HCT116 (cell line): ENCODE measurements around the gene HSPB7. TPM values are rescaled to one million over a fixed set of nuclear protein-coding genes. Genes with fewer than 3 reads are reported as not detected.

ENCODE experiments used
- ATAC-seq: fragments of 200-7000 bp; cut with Tn5 transposase; 2 replicates; pipeline ENCODE4 v1.9.1; 2020; ENCODE audit warnings: mild to moderate bottlenecking, moderate library complexity
- BruUV-seq: library from RNA; stranded (reverse); fragments of 400-500 nt; replicated peaks from 2 replicates; lab custom pipeline; 2021; lab: Mats Ljungman, UMichigan
- CTCF ChIA-PET: fragments of 300-600 bp; sonication (Branson Sonifier 250); formaldehyde crosslinking; loops from one replicate; lab custom pipeline; 2021; ENCODE audit warnings: antibody characterized with exemption; lab: Charles Lee
- POLR2A ChIA-PET: fragments of 300-600, 350-600 bp; sonication (Branson Sonifier 250); formaldehyde crosslinking; loops from one replicate; lab custom pipeline; 2021; ENCODE audit warnings: antibody characterized with exemption; lab: Charles Lee
- RAD21 ChIA-PET, 2 experiments: fragments of 300-600 bp; sonication (Branson Sonifier 250); formaldehyde crosslinking; loops; one replicate each; lab custom pipeline; 2023; ENCODE audit warnings: low total read pairs in 2 of 2; ENCODE audit not compliant: uncharacterized antibody in 2 of 2, unreplicated experiment in 2 of 2, low non-redundant PET in 1 of 2; lab: Charles Lee
- DNase-seq: peaks from one replicate; pipeline ENCODE4 v3.0.0-alpha.2; 2010; ENCODE audit warnings: low read depth, low spot score
- H2AFZ ChIP-seq: fragments of 200-600 bp; shearing (Covaris generic), sonication (generic); 2 replicates; pipeline ENCODE4 v1.6.1; 2017; ENCODE audit warnings: low read depth, mixed run types, mixed read lengths, antibody characterized with exemption, low read length; ENCODE audit not compliant: poor library complexity, severe bottlenecking
- H3K27ac ChIP-seq: 2 replicates; pipeline ENCODE4 v1.5.1; 2012; ENCODE audit warnings: low read depth, low read length
- H3K27me3 ChIP-seq: fragments of 200-600 bp; sonication (generic); 2 replicates; pipeline ENCODE4 v1.6.1; 2016; ENCODE audit warnings: mixed run types, low read length, mixed read lengths; ENCODE audit not compliant: insufficient read depth
- H3K36me3 ChIP-seq, 2 experiments: fragments of 200-500 bp in 1 of 2; fragments of 200-600 bp in 1 of 2; sonication (Bioruptor generic) in 1 of 2; sonication (generic) in 1 of 2; 2 replicates each; pipeline versions ENCODE4 v1.5.1 to v1.6.1; 2014 to 2016; ENCODE audit warnings: low read length in 2 of 2, inconsistent platforms in 1 of 2, mixed read lengths in 1 of 2, mixed run types in 1 of 2; ENCODE audit not compliant: insufficient read depth in 2 of 2, control insufficient read depth in 1 of 2
- H3K4me1 ChIP-seq, 2 experiments: fragments of 200-600 bp in 1 of 2; sonication (generic) in 1 of 2; 2 replicates each; pipeline versions ENCODE4 v1.5.1 to v1.6.1; 2012 to 2017; ENCODE audit warnings: low read length in 2 of 2, inconsistent platforms in 1 of 2, mild to moderate bottlenecking in 1 of 2, mixed read lengths in 1 of 2, mixed run types in 1 of 2, moderate library complexity in 1 of 2; ENCODE audit not compliant: insufficient read depth in 2 of 2, control insufficient read depth in 1 of 2
- H3K4me2 ChIP-seq: fragments of 200-600 bp; sonication (generic); 2 replicates; pipeline ENCODE4 v1.6.1; 2017; ENCODE audit warnings: mixed run types, low read length, mixed read lengths
- H3K4me3 ChIP-seq, 2 experiments: fragments of 200-600 bp in 1 of 2; sonication (generic) in 1 of 2; replicated peaks in 1 of 2; 2 replicates each; pipeline ENCODE4 v1.5.1; 2011 to 2016; ENCODE audit warnings: low read length in 2 of 2, control low read depth in 1 of 2, low read depth in 1 of 2, mild to moderate bottlenecking in 1 of 2, mixed read lengths in 1 of 2, mixed run types in 1 of 2
- H3K79me2 ChIP-seq: fragments of 200-600 bp; sonication (generic); 2 replicates; pipeline ENCODE4 v1.6.1; 2017; ENCODE audit warnings: mild to moderate bottlenecking, mixed run types, low read length, moderate library complexity, mixed read lengths; ENCODE audit not compliant: insufficient read depth
- H3K9ac ChIP-seq: fragments of 200-600 bp; sonication (generic); 2 replicates; pipeline ENCODE4 v1.6.1; 2016; ENCODE audit warnings: low read length, mixed read lengths
- H3K9me2 ChIP-seq: fragments of 200-600 bp; sonication (generic), shearing (Covaris generic); 2 replicates; pipeline ENCODE4 v1.6.1; 2017; ENCODE audit warnings: mixed run types, mild to moderate bottlenecking, moderate library complexity; ENCODE audit not compliant: insufficient read depth
- H3K9me3 ChIP-seq, 2 experiments: fragments of 200-500 bp in 1 of 2; fragments of 200-600 bp in 1 of 2; sonication (Bioruptor generic) in 1 of 2; sonication (generic) in 1 of 2; 2 replicates each; pipeline ENCODE4 v1.6.1; 2014 to 2017; ENCODE audit warnings: low read length in 2 of 2, mixed read lengths in 2 of 2, inconsistent platforms in 1 of 2, low read depth in 1 of 2, mild to moderate bottlenecking in 1 of 2, mixed run types in 1 of 2, moderate library complexity in 1 of 2; ENCODE audit not compliant: control insufficient read depth in 1 of 2, insufficient read depth in 1 of 2
- H4K20me1 ChIP-seq: fragments of 200-600 bp; sonication (generic), shearing (Covaris generic); 2 replicates; pipeline ENCODE4 v1.6.1; 2017; ENCODE audit warnings: mixed run types, mild to moderate bottlenecking, moderate library complexity; ENCODE audit not compliant: insufficient read depth
- CBX3 ChIP-seq: IDR thresholded peaks from 2 replicates; pipeline ENCODE4 v1.6.1; 2012; ENCODE audit warnings: low read depth
- CEBPB ChIP-seq: IDR thresholded peaks from 2 replicates; pipeline ENCODE4 v1.6.1; 2012; ENCODE audit warnings: low read depth
- EGR1 ChIP-seq: IDR thresholded peaks from 2 replicates; pipeline ENCODE4 v1.6.1; 2012; ENCODE audit warnings: low read depth
- ELF1 ChIP-seq: IDR thresholded peaks from 2 replicates; pipeline ENCODE4 v1.6.1; 2012; ENCODE audit warnings: low read depth, borderline replicate concordance
- EZH2 ChIP-seq: fragments of 200-600 bp; sonication (generic); IDR thresholded peaks from 2 replicates; pipeline ENCODE4 v1.6.1; 2017; ENCODE audit warnings: antibody characterized with exemption, mixed run types
- FOSL1 ChIP-seq: IDR thresholded peaks from 2 replicates; pipeline ENCODE4 v1.6.1; 2012; ENCODE audit warnings: low read depth
- POLR2A ChIP-seq: IDR thresholded peaks from 2 replicates; pipeline ENCODE4 v1.7.0; 2011; ENCODE audit warnings: borderline replicate concordance; ENCODE audit not compliant: insufficient read depth, insufficient read length; ENCODE audit errors: extremely low read depth
- POLR2AphosphoS5 ChIP-seq: IDR thresholded peaks from 2 replicates; pipeline ENCODE4 v1.6.1; 2011; ENCODE audit warnings: mild to moderate bottlenecking, low read depth, low read length, moderate library complexity
- SIN3A ChIP-seq: IDR thresholded peaks from 2 replicates; pipeline ENCODE4 v1.6.1; 2012; ENCODE audit warnings: low read depth
- SP1 ChIP-seq: IDR thresholded peaks from 2 replicates; pipeline ENCODE4 v1.6.1; 2012; ENCODE audit warnings: low read depth
- SRF ChIP-seq: IDR thresholded peaks from 2 replicates; pipeline ENCODE4 v1.6.1; 2012; ENCODE audit warnings: low read depth
- TCF7L2 ChIP-seq: IDR thresholded peaks from 2 replicates; pipeline ENCODE4 v1.7.0; 2011; ENCODE audit warnings: borderline replicate concordance, inconsistent platforms; ENCODE audit not compliant: insufficient read depth, insufficient read length; ENCODE audit errors: extremely low read depth
- YY1 ChIP-seq: IDR thresholded peaks from 2 replicates; pipeline ENCODE4 v1.6.1; 2011; ENCODE audit warnings: low read length, low read depth, moderate library complexity, mild to moderate bottlenecking; ENCODE audit not compliant: insufficient replicate concordance; ENCODE audit errors: extremely low read depth
- ZFX ChIP-seq: fragments of 450-650 bp; IDR thresholded peaks from 2 replicates; pipeline ENCODE4 v1.6.1; 2017
- ZNF274 ChIP-seq: fragments of 200-500 bp; sonication (Bioruptor generic); IDR thresholded peaks from 2 replicates; pipeline ENCODE4 v1.6.1; 2014; ENCODE audit warnings: mild to moderate bottlenecking, low read depth, low read length, inconsistent platforms
- intact Hi-C: fragments of 100-400 bp; cut with micrococcal nuclease; formaldehyde crosslinking; loops from 2 replicates; pipeline ENCODE4 v1.10.0; 2022
- total RNA-seq: library from RNA; stranded (reverse); gene quantifications from one replicate; pipeline ENCODE4 v1.2.1, GENCODE V29; 2021; ENCODE audit not compliant: unreplicated experiment
- TF ChIP-seq, protein P1 (sequence below): IDR thresholded peaks from 2 replicates; pipeline ENCODE4 v1.6.1; 2012
- TF ChIP-seq, protein P2 (sequence below): IDR thresholded peaks from 2 replicates; pipeline ENCODE4 v1.6.1; 2012
- TF ChIP-seq, protein P3 (sequence below): IDR thresholded peaks from 2 replicates; pipeline ENCODE4 v1.6.1; 2011; ENCODE audit warnings: mild to moderate bottlenecking, low read length, moderate library complexity; ENCODE audit not compliant: insufficient replicate concordance; ENCODE audit errors: extremely low read depth

Gene HSPB7
- total RNA-seq, 1 experiment from 2014 or later: 0.27 TPM

DNA sequence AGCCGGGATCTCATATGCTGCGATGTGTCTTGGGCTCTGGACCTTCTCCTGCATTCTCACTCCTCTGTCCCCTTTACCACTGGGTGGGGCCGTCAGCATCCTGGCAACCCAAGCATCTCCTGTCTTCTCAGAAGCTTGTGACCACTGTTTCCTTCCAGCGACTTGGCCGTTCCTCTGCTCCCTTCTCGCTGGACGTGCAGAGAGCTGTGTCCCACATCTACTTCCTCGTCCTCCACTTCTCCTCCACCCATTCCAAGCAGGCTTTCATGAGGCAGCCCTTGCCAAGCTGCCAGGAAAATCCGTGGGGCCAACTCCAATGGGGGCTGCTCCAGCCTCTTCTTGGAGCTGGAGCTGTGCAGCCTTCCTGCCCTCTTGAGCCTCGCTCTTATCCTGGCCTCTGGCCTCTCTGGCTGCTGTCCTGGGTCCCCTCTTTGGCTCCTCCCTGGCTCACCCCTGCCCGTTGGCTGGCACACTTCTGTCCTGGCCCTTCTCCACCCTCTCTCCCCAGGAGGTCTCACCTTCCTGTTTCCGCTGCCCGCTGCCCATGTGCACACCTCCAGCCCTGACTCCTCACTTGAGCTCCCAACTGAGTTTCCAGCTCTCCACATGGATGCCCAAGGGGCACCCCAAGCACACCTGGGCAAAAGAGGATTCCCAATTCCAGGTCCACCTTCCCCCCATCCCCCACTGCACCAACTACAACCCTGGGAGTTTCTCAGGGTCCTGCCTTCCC is 46.9 kb upstream of the HSPB7 start:
- no TSS peak for BruUV-seq
- Histone ChIP-seq H3K9ac (no peak overlapping the region), H4K20me1 (no peaks in the 10 kb centered on the region), H3K9me3 (no peaks in the 10 kb centered on the region), H3K4me2 (no peak overlapping the region), H3K27me3 (no peaks in the 10 kb centered on the region), H3K4me3 (no peak overlapping the region), H3K27ac (no peak overlapping the region), H3K4me1 (peaks cover 5 to 9% of the 10 kb centered on the region in 2 experiments; a peak in 3 of 4 replicates), H2AFZ (no peak overlapping the region), H3K9me2 (no peaks in the 10 kb centered on the region), H3K36me3 (no peaks in the 10 kb centered on the region), H3K79me2 (no peaks in the 10 kb centered on the region)
- ATAC-seq (peak; percentile 9; the same call in 1 of the 2 replicates), DNase-seq (no peak)
- RAD21 ChIA-PET: no interaction called here
- CTCF ChIA-PET: interaction anchor here (1.7 kb wide), 1 partner anchor 9 kb away, joined by 5 read pairs; the partner anchor contains the start of gene FAM131C
- intact Hi-C loops: no loop called here
- no peak for TF ChIP-seq ZFX
- TF ChIP-seq SIN3A: no peak
- no peak for TF ChIP-seq EZH2
- TF ChIP-seq, protein P1, sequence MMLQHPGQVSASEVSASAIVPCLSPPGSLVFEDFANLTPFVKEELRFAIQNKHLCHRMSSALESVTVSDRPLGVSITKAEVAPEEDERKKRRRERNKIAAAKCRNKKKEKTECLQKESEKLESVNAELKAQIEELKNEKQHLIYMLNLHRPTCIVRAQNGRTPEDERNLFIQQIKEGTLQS: no peak
- TF ChIP-seq ZNF274: no peak
- no peak for TF ChIP-seq YY1
- TF ChIP-seq SP1: no peak
- no peak for TF ChIP-seq SRF
- no peak for TF ChIP-seq ELF1
- TF ChIP-seq FOSL1: no peak
- POLR2A ChIA-PET: no interaction called here

GRCh38 chr1:16063921-16064320 is 46.1 kb upstream of the HSPB7 start:
- no peak for DNase-seq
- Histone ChIP-seq H3K9ac (no peak overlapping the region), H3K9me3 (no peaks in the 10 kb centered on the region), H3K4me2 (no peak overlapping the region), H3K27me3 (no peaks in the 10 kb centered on the region), H3K79me2 (no peaks in the 10 kb centered on the region), H3K4me1 (peaks cover 5 to 9% of the 10 kb centered on the region in 2 experiments; a peak in 3 of 4 replicates), H3K36me3 (no peaks in the 10 kb centered on the region), H3K9me2 (no peaks in the 10 kb centered on the region), H3K4me3 (no peak overlapping the region), H2AFZ (no peak overlapping the region), H4K20me1 (no peaks in the 10 kb centered on the region), H3K27ac (no peak overlapping the region)
- intact Hi-C loops: no loop called here
- ATAC-seq: no peak
- no TSS peak for BruUV-seq
- ChIA-PET CTCF (interaction anchor here (1.7 kb wide), 1 partner anchor 9 kb away, joined by 5 read pairs; the partner anchor contains the start of gene FAM131C), RAD21 (no interaction called here), POLR2A (no interaction called here)
- TF ChIP-seq, protein P2, sequence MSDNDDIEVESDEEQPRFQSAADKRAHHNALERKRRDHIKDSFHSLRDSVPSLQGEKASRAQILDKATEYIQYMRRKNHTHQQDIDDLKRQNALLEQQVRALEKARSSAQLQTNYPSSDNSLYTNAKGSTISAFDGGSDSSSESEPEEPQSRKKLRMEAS: no peak
- TF ChIP-seq ZFX (no peak), CBX3 (no peak), CEBPB (no peak), POLR2A (no peak), ELF1 (no peak), POLR2AphosphoS5 (no peak), SP1 (no peak), YY1 (no peak), TCF7L2 (no peak), EGR1 (no peak)
- TF ChIP-seq, protein P3, sequence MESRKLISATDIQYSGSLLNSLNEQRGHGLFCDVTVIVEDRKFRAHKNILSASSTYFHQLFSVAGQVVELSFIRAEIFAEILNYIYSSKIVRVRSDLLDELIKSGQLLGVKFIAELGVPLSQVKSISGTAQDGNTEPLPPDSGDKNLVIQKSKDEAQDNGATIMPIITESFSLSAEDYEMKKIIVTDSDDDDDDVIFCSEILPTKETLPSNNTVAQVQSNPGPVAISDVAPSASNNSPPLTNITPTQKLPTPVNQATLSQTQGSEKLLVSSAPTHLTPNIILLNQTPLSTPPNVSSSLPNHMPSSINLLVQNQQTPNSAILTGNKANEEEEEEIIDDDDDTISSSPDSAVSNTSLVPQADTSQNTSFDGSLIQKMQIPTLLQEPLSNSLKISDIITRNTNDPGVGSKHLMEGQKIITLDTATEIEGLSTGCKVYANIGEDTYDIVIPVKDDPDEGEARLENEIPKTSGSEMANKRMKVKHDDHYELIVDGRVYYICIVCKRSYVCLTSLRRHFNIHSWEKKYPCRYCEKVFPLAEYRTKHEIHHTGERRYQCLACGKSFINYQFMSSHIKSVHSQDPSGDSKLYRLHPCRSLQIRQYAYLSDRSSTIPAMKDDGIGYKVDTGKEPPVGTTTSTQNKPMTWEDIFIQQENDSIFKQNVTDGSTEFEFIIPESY: no peak
